Cardiac muscle cell (in vitro differentiated cells and primary cell): Measurements from ENCODE around the gene INTS12. TPM values are rescaled to one million over a fixed set of nuclear protein-coding genes. Genes with fewer than 3 reads are reported as not detected.

Experiments used
- DNase-seq, 2 donors: peaks; one replicate each; pipeline versions ENCODE4 v3.0.0 to v3.0.0-alpha.2; 2010 to 2017; ENCODE audit warnings: low read depth in 1 of 2, low spot score in 1 of 2
- H3K27ac ChIP-seq: fragments of 200-600 bp; sonication (generic); 2 replicates; pipeline ENCODE4 v1.5.1; 2016
- H3K27me3 ChIP-seq: fragments of 200-600 bp; sonication (generic); 2 replicates; pipeline ENCODE4 v1.6.0; 2016; ENCODE audit warnings: control low read depth
- H3K36me3 ChIP-seq: fragments of 200-600 bp; sonication (generic); 2 replicates; pipeline ENCODE4 v1.5.1; 2016; ENCODE audit warnings: control low read depth
- H3K4me1 ChIP-seq: fragments of 200-600 bp; sonication (generic); 2 replicates; pipeline ENCODE4 v1.8.1; 2017; ENCODE audit warnings: low read depth, mild to moderate bottlenecking, mixed run types
- H3K4me3 ChIP-seq: fragments of 200-600 bp; sonication (generic); 2 replicates; pipeline ENCODE4 v1.5.1; 2016; ENCODE audit warnings: mild to moderate bottlenecking
- H3K9me3 ChIP-seq: fragments of 200-600 bp; sonication (generic); 2 replicates; pipeline ENCODE4 v1.5.1; 2017; ENCODE audit warnings: low read depth, mild to moderate bottlenecking, control low read depth
- polyA plus RNA-seq: library from polyadenylated mRNA; unstranded; fragments of >200 nt; fragmentation: Nextera tagmentation; extraction: Ambion mirVana; gene quantifications from 2 replicates; pipeline ENCODE4 v1.2.1, GENCODE V29; 2016
- total RNA-seq: library from RNA; depleted of rRNA; stranded (reverse); fragments of >200 nt; gene quantifications from 2 replicates; pipeline ENCODE4 v1.2.3, GENCODE V29; 2016
- TF ChIP-seq, protein P1 (sequence below): IDR thresholded peaks from 2 replicates; pipeline ENCODE4 v1.5.1; 2012; ENCODE audit warnings: low read depth, mild to moderate bottlenecking, low read length

INTS12 gene
- total and polyA plus RNA-seq, 2 experiments from 2014 or later, result 21.8 to 34.8 TPM

DNA sequence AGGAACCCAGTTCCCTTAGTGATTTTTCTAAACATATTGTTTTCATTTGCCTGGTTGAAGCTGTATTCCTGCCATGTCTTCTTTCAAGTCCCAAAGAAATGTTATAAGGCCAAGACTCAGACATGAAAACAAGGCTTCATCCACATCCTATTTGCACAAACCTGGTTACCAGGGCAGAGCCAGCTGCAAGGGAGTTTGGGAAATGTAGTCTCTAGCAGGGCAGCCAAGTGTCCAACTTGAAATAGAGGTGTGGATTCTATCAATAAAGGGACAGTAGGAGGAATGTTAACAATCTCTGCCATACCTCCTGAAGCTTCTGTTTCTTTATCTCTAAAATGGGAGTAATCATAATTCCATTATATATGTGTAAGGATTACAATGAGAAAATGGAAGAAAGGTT lies 56.6 kb downstream of the INTS12 start:
- no peaks in the 10 kb centered on the region for H3K27me3 ChIP-seq
- H3K4me1 ChIP-seq, result no peaks in the 10 kb centered on the region

DNA sequence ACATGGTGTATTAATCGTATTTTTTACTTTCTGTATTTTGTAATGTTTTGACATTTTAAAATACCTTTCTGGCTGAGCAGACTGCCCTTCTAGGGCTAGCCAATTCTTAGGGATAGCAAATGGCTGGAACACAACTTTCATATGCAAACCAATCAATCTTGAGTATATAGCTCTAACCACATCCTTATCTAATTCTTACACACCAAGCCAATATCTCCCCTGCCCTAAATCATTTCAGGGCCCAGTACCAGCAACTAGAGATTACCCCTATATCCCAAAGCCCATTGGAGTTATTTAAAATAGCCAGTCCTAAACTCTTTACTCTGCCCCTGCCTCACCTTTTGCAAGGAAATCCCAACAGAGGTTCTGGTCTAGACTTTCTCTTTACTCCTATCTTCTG lies 58.3 kb downstream of the INTS12 start:
- peaks cover under 1% of the 10 kb centered on the region for H3K27me3 ChIP-seq
- no peaks in the 10 kb centered on the region for H3K36me3 ChIP-seq
- H3K4me1 ChIP-seq, result no peaks in the 10 kb centered on the region
- H3K4me3 ChIP-seq, result no peak overlapping the region
- no peak overlapping the region for H3K27ac ChIP-seq
- TF ChIP-seq, protein P1, sequence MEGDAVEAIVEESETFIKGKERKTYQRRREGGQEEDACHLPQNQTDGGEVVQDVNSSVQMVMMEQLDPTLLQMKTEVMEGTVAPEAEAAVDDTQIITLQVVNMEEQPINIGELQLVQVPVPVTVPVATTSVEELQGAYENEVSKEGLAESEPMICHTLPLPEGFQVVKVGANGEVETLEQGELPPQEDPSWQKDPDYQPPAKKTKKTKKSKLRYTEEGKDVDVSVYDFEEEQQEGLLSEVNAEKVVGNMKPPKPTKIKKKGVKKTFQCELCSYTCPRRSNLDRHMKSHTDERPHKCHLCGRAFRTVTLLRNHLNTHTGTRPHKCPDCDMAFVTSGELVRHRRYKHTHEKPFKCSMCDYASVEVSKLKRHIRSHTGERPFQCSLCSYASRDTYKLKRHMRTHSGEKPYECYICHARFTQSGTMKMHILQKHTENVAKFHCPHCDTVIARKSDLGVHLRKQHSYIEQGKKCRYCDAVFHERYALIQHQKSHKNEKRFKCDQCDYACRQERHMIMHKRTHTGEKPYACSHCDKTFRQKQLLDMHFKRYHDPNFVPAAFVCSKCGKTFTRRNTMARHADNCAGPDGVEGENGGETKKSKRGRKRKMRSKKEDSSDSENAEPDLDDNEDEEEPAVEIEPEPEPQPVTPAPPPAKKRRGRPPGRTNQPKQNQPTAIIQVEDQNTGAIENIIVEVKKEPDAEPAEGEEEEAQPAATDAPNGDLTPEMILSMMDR, result no peak
- no peaks in the 10 kb centered on the region for H3K9me3 ChIP-seq
- DNase-seq, result no peak

More for the DNA sequence above, 56.6 kb downstream of the INTS12 start:
- H3K4me3 ChIP-seq, result no peak overlapping the region
- no peaks in the 10 kb centered on the region for H3K9me3 ChIP-seq
- TF ChIP-seq, protein P1, result no peak
- H3K36me3 ChIP-seq, result no peaks in the 10 kb centered on the region
- no peak for DNase-seq
- no peak overlapping the region for H3K27ac ChIP-seq

DNA sequence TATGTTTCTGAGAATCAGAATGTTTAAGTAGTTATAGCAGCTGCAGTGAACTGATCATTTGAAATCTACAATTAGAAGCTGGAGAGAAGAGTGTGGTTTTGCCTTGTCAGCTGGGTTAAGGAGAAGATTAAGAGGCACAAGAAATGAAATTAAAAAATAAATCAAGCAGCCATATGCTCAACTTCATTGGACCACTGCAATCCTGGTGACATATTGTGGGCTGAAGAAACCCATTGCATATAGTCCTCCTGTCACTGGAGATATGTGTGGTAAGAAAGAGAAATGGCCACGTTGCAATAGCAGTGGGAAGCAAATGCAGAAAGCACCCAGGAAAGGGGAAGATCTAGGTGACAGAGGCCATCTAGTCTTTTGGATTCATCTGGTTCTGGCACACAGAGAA lies 63.0 kb downstream of the INTS12 start:
- no peak overlapping the region for H3K4me3 ChIP-seq

GRCh38 chr4:105644257-105644656 lies 64.2 kb downstream of the INTS12 start:
- H3K36me3 ChIP-seq, result no peaks in the 10 kb centered on the region

More for the DNA sequence above, 63.0 kb downstream of the INTS12 start:
- Histone ChIP-seq H3K36me3 (no peaks in the 10 kb centered on the region), H3K9me3 (no peaks in the 10 kb centered on the region), H3K27ac (no peak overlapping the region), H3K27me3 (peaks cover 2% of the 10 kb centered on the region), H3K4me1 (no peaks in the 10 kb centered on the region)
- no peak for DNase-seq
- TF ChIP-seq, protein P1, result no peak

DNA sequence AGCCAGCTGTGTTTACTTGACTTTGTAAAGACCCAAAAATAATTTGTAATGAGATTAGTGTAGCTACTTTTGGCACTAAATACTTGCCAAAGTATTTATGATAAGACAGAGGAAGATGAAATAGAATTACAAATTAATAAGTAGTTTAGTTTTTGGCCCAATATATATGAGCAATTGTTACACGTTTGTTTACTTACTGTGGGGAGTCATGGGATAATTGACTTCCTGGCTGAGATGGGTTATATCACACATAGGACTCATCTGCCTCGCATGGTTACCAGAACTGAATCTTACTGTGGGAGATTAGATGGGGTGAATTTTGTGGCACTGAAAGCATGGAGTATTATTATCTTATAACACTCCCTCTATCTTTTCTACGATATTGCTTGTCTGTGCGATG lies 66.6 kb downstream of the INTS12 start:
- Histone ChIP-seq H3K4me1 (peaks cover 8% of the 10 kb centered on the region), H3K27ac (no peak overlapping the region), H3K9me3 (no peaks in the 10 kb centered on the region), H3K27me3 (peaks cover 2% of the 10 kb centered on the region), H3K36me3 (no peaks in the 10 kb centered on the region), H3K4me3 (no peak overlapping the region)
- no peak for DNase-seq
- TF ChIP-seq, protein P1, result no peak

More at GRCh38 chr4:105644257-105644656, 64.2 kb downstream of the INTS12 start:
- Histone ChIP-seq H3K27me3 (peaks cover 2% of the 10 kb centered on the region), H3K27ac (no peak overlapping the region), H3K4me3 (no peak overlapping the region), H3K9me3 (no peaks in the 10 kb centered on the region), H3K4me1 (no peaks in the 10 kb centered on the region)
- TF ChIP-seq, protein P1, result no peak
- DNase-seq, result no peak
